CD4-positive, CD25-positive, alpha-beta regulatory T cell (primary cell): ENCODE results near the gene ZNF300. TPM values are rescaled to one million over a fixed set of nuclear protein-coding genes. Genes with fewer than 3 reads are reported as not detected.
"Not testable (repeated sequence)": the region's sequence is repeated elsewhere in the genome, so short reads cannot be mapped to it uniquely, and the experiment has no call there.

Experiments
- ATAC-seq, 2 donors: fragments of 150-1000 bp; cut with Tn5 transposase; one replicate each; pipeline ENCODE4 v1.10.0; 2021; ENCODE audit warnings: low read depth in 2 of 2, moderate number of reproducible peaks in 2 of 2, moderate library complexity in 1 of 2
- DNase-seq, 3 donors: peaks; one replicate each; pipeline versions ENCODE4 v3.0.0 to v3.0.0-alpha.2; 2012 to 2022; ENCODE audit warnings: mixed read lengths in 1 of 3
- H3K27ac ChIP-seq: one replicate; pipeline ENCODE4 v1.7.0; 2013; ENCODE audit warnings: mild to moderate bottlenecking, low read length; ENCODE audit not compliant: insufficient read depth, poor library complexity, severe bottlenecking
- H3K27me3 ChIP-seq: one replicate; pipeline ENCODE4 v1.7.0; 2013; ENCODE audit warnings: low read length; ENCODE audit not compliant: control insufficient read depth, insufficient read depth
- H3K36me3 ChIP-seq: one replicate; pipeline ENCODE4 v1.7.0; 2013; ENCODE audit warnings: mild to moderate bottlenecking, low read length, moderate library complexity; ENCODE audit not compliant: control insufficient read depth, insufficient read depth
- H3K4me1 ChIP-seq: 2 replicates; pipeline ENCODE4 v1.7.0; 2013; ENCODE audit warnings: mild to moderate bottlenecking, low read length; ENCODE audit not compliant: insufficient read depth, control insufficient read depth, poor library complexity, severe bottlenecking
- H3K4me3 ChIP-seq: one replicate; pipeline ENCODE4 v1.7.0; 2013; ENCODE audit warnings: low read depth, mild to moderate bottlenecking, low read length, moderate library complexity
- H3K9me3 ChIP-seq, 2 experiments: 1 replicate in 1 of 2; 2 replicates in 1 of 2; pipeline ENCODE4 v1.7.0; 2013; ENCODE audit warnings: low read length in 2 of 2, mild to moderate bottlenecking in 1 of 2, moderate library complexity in 1 of 2; ENCODE audit not compliant: control insufficient read depth in 2 of 2
- H3K27ac Mint-ChIP-seq, 3 donors: one replicate each; pipeline ENCODE4 v1.8.0; 2020 to 2022; ENCODE audit warnings: mild to moderate bottlenecking in 3 of 3, mixed read lengths in 3 of 3, moderate library complexity in 2 of 3
- H3K27me3 Mint-ChIP-seq: one replicate; pipeline ENCODE4 v1.8.0; 2022; ENCODE audit warnings: mild to moderate bottlenecking, mixed read lengths
- H3K36me3 Mint-ChIP-seq: one replicate; pipeline ENCODE4 v1.8.0; 2020; ENCODE audit warnings: mixed read lengths
- H3K4me1 Mint-ChIP-seq, 4 donors: one replicate each; pipeline ENCODE4 v1.8.0; 2020 to 2022; ENCODE audit warnings: mixed read lengths in 4 of 4, mild to moderate bottlenecking in 1 of 4
- H3K4me3 Mint-ChIP-seq, 4 donors: one replicate each; pipeline ENCODE4 v1.8.0; 2020 to 2022; ENCODE audit warnings: mild to moderate bottlenecking in 4 of 4, mixed read lengths in 4 of 4, moderate library complexity in 3 of 4
- H3K9me3 Mint-ChIP-seq, 7 donors: one replicate each; pipeline ENCODE4 v1.8.0; 2020 to 2022; ENCODE audit warnings: mixed read lengths in 7 of 7, mild to moderate bottlenecking in 3 of 7, moderate library complexity in 2 of 7
- polyA plus RNA-seq, 4 donors: library from polyadenylated mRNA; unstranded; fragments of 300-500 nt; fragmentation: Illumina TruSeq; gene quantifications; one replicate each; pipeline ENCODE4 v1.2.3, GENCODE V29; 2021
- total RNA-seq: library from RNA; stranded (reverse); gene quantifications from one replicate; pipeline ENCODE4 v1.2.3, GENCODE V29; 2022

Gene ZNF300
- total and polyA plus RNA-seq, 5 donors from 2014 or later, result 0.08 to 0.54 (median 0.29) TPM; not detected in 1

- H3K36me3 ChIP-seq, H3K9me3 ChIP-seq, H3K27me3 Mint-ChIP-seq, ATAC-seq, H3K27ac ChIP-seq, H3K4me3 ChIP-seq, H3K9me3 Mint-ChIP-seq, H3K27me3 ChIP-seq, DNase-seq, H3K36me3 Mint-ChIP-seq, H3K4me1 ChIP-seq: not testable (repeated sequence)
- Mint-ChIP-seq H3K4me1 (peaks cover 6 to 19% (median 11%) of the 10 kb centered on the region in 4 donors), H3K27ac (peak overlapping the region in 1 of 3 donors; percentile 23), H3K4me3 (peak overlapping the region in 1 of 4 donors; percentile 93)
These were observed 59.5 kb downstream of the ZNF300 start for GRCh38 chr5:150845185-150845859.

Other genes with a start within 250 kb of the ZNF300 start
- gene MYOZ3, start 243.7 kb downstream of the ZNF300 start, total RNA-seq, result not detected
- gene MYOZ3, start 243.7 kb downstream of the ZNF300 start, polyA plus RNA-seq, result under 1 TPM in 2 of 4 donors, not detected in 2; 0.08 to 0.10 TPM
- gene RBM22, start 203.9 kb downstream of the ZNF300 start, total RNA-seq, result 109 TPM
- gene RBM22, start 203.9 kb downstream of the ZNF300 start, polyA plus RNA-seq, result 10 to 100 TPM; 67.9 to 86.2 (median 70.3) TPM
- gene DCTN4, start 146.0 kb downstream of the ZNF300 start, total RNA-seq, result 85.8 TPM
- 10 to 100 TPM in 2 of 4 donors, 1 to 10 TPM in 2; 7.7 to 12.3 (median 9.5) TPM for gene DCTN4, start 146.0 kb downstream of the ZNF300 start, polyA plus RNA-seq
- 3.8 TPM for gene SMIM3, start 126.2 kb downstream of the ZNF300 start, total RNA-seq
- 10 to 100 TPM in 1 of 4 donors, 1 to 10 TPM in 3; 3.7 to 12.2 (median 7.6) TPM for gene SMIM3, start 126.2 kb downstream of the ZNF300 start, polyA plus RNA-seq
- gene IRGM, start 58.5 kb downstream of the ZNF300 start, total RNA-seq, result 1.8 TPM
- gene IRGM, start 58.5 kb downstream of the ZNF300 start, polyA plus RNA-seq, result 1 to 10 TPM in 2 of 4 donors, under 1 TPM in 2; 0.37 to 1.9 (median 1.4) TPM
- 1.2 TPM for gene GPX3, start 115.6 kb upstream of the ZNF300 start, total RNA-seq
- 1 to 10 TPM in 2 of 4 donors, under 1 TPM in 2; 0.52 to 1.3 (median 0.81) TPM for gene GPX3, start 115.6 kb upstream of the ZNF300 start, polyA plus RNA-seq
- 259 TPM for gene TNIP1, start 176.1 kb upstream of the ZNF300 start, total RNA-seq
- gene TNIP1, start 176.1 kb upstream of the ZNF300 start, polyA plus RNA-seq, result 10 to 100 TPM; 46.9 to 71.5 (median 59.8) TPM